HuH-7 (cell line): Measurements from ENCODE around the gene LEMD1.

Source experiments
- DNase-seq: peaks from one replicate; pipeline ENCODE4 v3.0.0; 2011; ENCODE audit warnings: low spot score

The LEMD1 gene

DNA sequence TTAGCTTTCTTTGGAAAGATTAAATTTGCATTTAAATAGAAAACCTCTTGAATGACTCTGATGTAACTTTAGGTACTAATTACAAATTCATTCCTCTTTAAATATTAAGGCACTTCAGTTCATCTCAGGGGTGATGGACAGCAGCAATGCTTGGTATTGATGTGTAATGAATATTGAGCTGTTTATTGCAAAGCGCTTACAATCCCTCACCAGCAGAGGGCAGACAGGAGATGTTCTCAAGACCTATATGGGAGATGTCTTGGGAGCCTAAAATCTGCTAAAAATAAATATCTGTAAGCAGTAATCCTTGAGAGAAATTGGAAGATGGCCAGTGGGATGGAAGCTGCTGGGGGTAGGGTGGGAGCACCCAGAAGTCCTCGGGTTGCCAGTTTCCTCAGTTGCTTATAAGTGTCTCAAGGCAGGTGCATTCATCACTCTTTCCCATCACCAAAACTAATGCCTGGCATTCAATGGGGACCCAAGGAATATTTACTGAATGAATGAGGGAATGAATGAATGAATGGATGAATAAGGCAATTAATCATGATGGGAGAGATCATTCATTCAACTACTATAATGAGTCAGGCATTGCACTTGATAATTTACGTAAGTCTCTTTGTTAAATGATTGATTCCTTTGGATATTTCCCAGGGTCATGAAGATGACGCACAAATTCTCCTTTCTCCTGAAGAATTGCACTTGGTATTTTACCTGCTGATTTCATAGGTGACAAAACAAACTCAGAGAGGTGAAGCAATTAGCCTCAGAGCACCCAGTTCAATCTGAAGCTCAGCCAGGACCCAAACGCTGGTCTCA lies 67.4 kb downstream of the LEMD1 start:
- no peak for DNase-seq

DNA sequence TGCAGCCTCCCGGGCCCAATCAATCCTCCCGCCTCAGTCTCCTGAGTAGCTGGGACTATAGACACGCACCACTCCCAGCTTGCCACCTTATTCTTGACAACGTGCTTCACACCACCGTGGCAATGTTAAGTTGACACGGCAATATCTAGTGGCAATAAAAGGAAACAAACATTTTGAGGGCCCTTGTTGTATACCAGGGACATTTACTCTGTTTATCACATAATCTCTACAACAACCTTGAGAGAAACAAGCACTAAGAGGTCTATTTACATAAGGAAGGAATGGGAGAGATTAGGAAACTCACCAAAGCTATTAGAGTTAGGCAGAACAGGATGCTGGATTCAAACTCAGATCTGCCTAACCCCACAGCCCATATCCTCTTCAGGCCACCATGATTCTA lies 68.2 kb downstream of the LEMD1 start:
- no peak for DNase-seq

DNA sequence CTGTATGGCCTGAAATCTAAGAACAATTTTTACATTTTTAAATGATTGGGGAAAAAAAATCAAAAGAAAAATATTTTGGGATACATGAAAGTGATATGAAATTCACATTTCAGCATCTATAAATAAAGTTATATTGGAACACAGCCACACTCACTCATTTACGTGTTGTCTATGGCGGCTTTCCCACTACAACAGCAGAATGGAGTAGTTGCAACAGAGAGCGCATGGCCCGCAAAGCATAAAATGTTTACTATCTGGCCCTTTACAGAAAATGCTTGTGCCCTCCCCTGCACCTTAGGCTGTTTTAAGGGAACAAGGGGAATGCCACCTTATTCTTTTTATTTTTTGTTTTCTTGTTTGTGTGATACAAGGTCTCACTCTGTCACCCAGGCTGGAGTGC lies 68.7 kb downstream of the LEMD1 start:
- no peak for DNase-seq

DNA sequence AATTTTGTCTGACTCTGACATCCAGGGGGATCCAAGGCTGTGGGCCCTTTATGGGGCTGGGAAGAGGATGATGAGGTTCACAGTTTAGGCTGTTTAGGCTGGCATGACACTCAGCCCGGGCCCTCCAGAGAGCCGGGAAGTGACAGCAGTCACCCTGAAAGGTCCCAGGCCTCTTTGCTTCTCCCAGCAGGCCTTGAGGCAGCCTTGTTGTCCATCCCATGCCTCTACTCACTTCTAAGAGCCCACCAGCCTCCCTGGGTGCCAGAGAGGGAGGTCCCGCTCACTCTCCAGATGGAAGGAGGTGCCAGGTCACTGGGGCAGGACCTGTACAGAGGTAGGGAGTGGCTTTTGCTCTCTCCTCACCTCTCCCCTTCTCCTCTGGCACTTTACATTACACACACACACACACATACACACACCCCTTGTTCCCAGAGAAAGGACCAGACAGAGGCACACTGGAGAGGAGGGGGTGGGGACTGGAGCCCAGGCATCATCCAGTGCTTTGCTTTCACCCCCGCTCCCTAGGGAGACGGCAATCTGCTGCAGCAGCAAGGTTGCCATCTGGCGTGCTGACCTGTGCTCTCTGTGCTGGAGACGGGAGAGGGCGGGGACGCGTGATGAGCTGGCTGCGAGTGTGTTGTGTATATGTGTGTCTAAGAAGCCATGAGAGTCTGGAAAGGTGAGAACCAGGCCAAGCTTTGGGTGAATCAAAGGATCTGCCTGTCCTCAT lies 69.7 kb downstream of the LEMD1 start:
- DNase-seq = peak; percentile 42

DNA sequence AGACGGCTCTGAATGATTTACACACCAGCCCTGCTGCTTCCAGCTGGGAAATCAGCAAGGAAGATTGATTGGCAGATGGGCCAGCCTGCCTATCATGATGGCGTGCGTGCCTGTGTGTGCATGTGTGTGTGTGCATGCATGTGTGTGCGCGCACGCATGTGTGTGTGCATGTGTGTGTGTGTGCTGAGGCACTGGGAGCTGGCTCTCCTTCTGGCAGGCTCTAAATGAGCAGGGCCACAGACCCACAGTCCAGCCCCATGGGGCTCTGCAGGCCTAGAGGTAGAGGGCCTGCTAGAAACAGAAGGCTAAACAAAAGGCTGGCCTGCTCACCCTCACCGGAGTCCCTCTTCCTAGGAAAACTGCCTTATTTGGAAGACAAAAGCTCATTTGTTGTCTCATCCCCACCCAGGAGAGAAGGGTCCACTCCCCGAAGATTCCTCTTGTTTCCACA lies 71.1 kb downstream of the LEMD1 start:
- DNase-seq = no peak

DNA sequence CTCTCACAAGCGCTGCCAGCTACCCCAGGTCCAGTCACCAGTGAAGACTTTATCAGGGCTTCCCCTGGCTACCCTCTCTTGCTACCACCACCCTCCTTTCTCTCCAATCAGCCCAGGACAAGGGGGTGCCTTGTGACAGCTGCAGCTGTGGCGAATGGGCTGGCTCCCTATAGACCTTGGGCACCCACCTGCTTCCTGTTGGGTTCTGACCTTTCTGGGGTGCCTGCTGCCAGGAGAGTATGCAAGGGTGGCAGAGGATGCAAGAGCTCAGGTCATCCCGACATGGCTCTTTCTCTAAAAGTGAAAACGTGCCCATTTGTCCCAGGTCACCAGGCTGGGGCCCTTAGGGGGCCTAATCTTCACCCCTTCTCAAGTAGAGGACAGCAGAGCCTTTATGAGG lies 71.7 kb downstream of the LEMD1 start:
- DNase-seq = no peak

DNA sequence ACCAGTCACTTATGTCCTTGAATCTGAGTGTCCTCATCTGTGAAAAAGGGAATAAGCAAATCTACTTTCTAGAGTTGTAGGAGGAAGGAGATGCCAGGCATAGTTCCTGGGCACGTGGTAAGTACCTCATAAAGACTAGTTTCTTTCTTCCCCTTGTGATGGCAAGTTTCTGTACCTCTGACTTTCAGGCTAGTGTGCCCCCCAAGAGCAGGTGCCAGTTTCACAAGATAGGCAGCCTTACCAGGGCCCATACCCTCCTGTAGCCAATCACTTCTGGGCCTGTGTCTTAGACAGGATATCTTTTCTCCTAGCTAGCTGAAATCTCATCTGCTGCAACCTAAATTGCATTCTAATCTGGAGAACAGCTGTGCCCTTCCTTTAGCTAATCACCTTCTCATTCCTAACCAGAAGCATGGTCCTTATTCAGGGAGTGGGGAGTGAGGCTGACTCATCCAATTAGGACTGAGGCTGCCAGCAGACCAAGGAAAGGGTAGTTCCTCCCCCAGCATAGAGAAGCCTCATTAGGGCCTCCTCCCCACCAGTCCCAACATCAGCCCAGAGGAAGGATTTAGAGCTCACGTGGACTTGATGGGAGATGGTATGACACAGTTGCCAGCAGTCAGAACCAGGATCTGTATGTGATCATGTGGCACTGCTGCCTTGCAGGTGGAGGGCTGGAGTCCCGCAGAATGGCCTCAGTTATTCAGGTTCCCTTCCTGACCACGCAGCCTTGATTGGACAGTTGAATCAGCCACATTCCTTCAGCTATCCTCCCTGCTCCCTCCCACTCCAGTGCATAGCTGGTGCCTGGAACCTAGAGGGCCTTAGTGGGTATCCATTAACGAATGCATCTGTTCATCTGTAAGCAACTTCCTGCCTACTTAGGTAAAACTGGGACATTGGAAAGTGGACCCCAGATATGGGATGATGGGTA lies 73.0 kb downstream of the LEMD1 start:
- DNase-seq = no peak

DNA sequence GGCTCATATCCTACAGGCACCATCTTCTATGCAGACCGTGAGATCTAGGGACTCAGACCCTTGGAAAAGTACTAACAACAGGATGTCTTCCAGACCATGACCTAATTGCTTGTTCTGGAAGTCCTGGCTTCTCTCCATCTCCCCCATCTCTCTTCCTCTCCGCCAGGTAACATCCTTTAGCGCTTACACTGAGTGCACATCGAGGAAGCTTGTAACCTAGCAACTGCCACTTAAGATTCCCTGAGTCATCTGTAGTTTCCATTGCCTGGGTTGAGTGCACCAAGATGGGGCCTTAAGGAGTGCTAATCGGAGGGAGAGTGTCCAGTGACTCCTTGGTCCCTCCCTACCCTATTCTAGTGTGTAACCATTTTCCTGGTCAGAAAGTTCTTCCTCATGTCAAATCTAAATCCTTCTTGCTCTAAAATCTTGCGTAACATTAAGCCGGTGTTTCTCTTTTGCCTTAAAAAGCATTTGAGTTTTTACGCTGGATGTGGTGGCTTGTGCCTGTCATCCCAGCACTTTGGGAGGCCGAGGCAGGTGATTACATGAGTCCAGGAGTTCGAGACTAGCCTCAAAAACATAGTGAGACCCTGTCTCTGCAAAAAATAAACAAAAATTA lies 74.8 kb downstream of the LEMD1 start:
- no peak for DNase-seq

DNA sequence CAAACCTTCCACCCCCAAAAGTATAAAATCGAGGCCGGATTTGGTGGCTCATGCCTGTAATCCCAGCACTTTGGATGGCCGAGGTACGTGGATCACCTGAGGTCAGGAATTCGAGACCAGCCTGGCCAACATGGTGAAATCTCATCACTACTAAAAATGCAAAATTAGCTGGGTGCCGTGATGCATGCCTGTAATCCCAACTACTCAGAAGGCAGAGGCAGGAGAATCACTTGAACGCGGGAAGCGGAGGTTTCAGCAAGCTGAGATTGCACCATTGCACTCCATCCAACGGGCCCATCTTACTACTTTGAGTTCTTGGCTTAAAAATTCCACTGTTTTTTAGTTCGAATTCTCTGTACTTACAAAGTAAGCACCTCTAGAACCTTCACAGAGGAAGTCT lies 76.1 kb downstream of the LEMD1 start:
- no peak for DNase-seq

DNA sequence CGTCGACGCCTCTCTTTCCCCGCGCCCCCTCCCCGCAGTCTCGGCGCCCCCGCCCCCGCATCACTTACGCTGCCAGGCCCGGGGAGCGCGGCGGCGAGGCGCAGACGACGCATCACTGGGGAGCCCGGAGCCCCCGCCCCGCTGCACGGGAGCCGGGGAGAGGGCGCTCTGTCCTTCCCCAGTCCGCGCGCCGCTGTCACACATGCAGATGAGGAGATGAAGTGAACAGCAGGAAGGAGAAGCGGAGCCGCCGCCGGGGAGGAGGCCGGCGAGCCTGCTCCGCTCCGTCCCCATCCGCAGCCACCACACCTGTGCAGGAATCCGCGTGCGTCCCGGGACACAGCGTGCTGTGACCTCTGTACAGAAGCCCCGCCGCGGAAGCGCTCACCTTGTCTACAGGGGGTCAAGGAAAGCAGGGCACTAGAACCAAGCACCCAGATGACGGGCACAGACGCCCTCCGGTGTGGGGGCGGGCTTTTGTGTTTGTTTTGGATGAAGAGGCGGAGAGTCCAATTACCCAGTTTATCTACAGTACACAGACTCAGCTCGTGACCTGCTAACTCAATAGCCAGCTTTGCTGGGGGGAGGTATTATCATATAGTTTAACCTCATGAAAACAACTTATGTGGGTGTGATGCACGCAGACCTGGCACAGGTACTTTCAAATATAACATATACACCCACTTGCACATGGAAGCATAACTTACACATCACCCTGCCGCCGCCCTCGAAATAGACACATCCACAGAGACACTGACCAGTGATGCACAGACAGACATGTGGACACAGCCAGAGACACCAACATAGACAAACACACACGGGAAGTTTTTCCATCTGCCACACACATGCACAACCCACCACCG lies 77.6 kb downstream of the LEMD1 start:
- no peak for DNase-seq

DNA sequence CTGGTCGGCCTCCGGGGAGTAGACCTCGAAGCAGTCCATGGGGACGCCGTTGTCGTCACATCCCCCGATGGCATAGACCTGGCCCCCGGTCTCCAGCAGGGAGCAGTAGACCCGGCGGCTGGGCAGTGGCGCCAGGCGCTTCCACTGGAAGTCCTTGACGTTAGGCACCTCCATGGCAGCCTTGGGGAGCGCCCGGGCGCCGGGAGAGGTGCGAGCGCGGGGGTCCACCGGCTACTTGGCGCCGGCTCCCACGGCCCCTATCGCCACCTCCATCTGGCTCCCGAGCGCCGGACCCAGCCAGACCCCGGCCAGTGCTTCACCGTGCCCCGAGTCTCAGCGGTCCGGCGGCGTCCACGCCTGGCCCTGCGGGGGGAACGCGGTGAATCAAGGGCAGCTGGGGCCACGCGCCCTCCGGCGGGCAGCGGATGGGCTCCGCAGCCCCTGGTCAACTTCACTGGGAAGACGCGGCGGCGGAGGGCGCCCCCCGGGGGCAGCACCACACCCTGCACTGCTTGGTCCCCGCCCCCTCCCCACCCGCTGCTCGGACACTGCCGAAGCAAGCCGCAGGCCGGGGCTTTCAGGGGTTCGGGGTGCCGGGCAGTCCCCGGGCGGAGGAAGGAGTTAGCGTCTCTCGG lies 78.3 kb downstream of the LEMD1 start:
- no peak for DNase-seq

DNA sequence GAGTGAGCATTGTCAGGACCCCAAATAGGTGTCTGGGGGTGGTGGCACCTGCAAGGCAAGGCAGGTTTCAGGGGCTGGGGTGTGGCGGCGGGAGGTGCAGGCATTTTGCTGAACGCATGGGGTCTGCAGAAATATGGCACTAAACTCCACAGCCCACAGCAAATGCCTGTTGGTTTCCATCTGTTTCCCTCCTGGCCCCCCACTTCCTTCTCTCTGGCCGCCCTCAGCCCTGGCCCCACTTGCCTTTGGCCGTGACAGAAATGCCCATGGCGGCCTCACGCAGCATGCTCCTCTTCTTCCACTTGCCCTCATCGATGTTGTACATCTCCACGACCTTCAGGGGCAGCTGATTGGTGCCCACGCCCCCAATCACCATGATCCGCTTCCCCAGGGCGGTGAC lies 78.9 kb downstream of the LEMD1 start:
- no peak for DNase-seq

DNA sequence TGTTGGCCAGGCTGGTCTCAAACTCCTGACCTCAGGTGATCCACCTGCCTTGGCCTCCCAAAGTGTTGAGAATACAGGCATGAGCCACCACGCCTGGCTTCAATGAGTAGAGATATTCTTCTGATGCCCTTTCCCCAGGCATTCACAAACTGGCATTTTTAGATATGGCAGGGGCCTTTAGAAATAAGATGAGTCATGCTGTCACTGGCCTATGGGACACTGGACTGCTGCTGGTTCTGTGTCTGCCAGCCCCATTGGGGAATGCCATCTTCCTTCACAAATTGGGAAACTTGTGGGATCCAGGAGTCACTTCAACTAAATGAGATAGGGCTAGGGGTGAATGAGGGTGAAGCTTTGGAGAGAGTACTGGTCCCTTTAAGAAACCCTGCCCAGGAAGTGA lies 81.2 kb downstream of the LEMD1 start:
- no peak for DNase-seq

DNA sequence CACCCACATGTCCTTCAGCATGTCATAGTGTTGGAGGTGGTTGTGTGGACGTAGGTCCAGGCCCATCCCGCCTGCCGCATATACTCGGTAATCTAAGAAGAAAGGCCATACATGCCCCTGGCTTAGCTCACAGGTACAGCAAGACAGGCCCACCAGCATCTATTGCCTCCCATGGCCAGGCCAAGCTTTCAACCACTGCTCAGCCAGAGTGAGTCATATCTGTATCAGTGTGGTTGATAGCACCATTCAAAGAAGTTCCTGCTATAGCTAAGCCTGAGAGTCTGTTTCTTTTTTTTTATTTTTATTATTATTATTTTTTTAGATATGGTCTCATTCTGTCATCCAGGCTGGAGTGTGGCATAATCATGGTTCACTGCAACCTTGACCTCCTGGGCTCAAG lies 82.1 kb downstream of the LEMD1 start:
- no peak for DNase-seq

DNA sequence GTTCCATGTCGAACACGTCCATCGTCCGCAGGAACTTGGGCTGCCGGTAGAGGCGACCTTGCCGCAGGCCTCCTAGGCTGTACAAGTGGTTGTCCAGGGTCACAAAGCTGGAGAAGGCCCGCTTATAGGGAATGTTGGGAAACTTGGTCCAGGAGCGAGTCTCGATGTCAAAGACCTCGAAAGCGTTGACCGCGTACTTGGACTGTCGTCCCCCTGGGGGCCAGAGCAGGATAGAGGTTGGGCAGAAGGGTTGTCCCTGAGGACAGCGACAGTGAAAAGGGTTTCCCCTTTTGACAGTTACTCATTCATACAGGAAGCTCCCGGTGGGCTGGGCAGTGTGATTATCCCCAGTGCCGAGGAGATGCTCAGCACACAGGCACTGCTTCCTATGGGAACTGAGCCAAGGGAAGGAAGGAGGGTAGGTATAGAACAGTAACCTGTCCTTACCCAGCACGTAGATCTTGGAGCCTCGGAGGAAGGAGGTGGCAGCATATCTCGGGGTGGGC lies 82.6 kb downstream of the LEMD1 start:
- DNase-seq = no peak

DNA sequence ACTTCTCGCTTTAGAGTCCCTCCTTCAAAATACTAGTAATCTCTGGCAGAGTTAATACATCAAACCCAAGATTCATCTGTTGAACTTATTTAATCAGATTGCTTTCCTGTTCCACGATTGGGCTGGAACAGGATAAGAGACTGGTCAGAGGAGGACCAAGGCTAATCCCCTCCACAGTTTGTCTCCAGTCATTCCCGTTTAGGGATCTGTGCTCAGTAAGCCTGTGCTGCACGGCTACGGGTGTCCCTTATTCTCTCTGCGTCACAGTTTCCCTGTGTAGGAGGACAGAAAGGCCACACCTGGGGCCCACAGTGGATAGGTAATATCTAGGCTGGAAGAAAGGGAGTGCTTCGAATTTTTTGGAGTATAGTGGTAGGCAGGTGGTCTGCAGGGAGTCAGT lies 83.8 kb downstream of the LEMD1 start:
- no peak for DNase-seq

DNA sequence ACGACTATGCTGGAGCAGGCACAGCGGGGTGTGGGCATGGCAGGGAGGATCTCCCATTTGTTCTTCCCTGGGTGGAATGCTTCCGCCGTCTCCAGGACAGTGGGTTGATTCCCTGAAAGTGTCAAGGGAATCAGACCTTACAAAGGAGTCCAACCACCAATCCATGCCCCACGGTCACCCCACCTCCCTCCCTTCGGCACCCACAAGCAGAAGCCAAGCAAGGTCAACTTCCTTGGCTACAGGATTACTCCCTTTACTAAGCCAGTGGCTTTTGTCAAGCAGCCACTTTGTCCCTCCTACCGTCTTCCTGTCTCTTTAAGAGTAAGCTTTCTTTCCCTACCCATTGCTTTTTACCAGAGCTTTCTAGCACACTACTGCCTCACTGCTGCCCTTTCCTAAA lies 84.4 kb downstream of the LEMD1 start:
- DNase-seq = no peak

DNA sequence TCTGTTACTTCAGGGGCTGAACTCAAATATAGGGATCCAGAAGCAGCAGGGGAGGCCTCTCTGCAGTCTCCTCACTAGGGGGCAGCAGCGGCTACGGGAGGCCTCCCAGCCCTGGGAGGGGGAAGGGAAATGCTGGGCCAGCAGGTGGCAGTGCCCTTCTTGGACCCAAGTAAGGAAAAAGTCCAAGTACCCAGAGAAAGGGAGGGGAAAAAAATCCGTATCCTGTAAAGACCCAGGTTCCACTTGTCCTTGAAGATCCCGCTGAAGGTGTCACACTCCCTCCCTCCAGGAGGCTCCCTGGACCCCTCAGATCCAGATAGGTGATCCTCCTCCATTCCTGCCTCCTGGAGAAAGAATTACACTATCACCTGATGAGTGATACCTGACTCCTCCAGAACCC lies 86.2 kb downstream of the LEMD1 start:
- DNase-seq = peak; percentile 84

DNA sequence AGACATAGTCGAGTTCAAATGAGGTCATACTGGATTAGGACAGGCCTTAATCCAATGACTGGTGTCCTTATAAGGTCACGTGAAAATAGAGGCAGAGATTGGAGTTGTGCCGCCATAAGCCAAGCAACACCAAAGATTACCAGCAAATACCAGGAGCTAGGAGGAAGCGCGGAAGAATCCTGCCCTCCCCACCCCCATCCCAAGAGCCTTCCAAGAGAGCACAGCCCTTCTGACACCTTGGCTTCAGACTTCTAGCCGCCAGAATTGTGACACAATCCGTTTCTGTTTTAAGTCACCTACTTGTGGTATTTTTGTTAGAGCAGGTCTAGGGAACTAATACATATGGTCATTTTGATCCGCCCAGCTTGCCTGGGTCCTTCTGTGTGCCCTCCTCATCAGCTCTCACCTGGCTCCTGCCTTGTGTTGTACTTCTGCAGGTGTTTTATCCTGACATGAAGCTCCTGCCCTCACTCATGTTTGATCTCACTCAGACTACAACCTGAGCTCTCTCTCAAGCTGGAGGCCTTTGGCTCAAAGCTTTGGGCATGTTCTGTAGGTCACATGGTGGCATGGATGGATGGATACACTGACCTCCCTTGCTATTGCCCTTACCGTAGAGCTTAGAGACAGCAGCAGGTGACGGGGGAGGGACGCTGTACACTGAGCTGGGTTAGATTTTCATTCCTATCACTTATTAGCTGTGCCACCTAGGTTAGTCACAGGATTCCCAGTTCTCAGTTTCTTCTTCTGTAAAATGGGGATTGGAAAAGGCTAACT lies 89.7 kb downstream of the LEMD1 start:
- no peak for DNase-seq
